Breast epithelium (tissue), 3 donors: ENCODE measurements around the gene CPHXL2.

Experiments
- CTCF ChIP-seq, 3 donors: fragments of 450-650 bp; IDR thresholded peaks; one replicate each; pipeline ENCODE4 v1.5.1; 2016 to 2017; ENCODE audit warnings: antibody characterized with exemption in 3 of 3, mild to moderate bottlenecking in 3 of 3, moderate library complexity in 3 of 3
- POLR2A ChIP-seq: fragments of 450-650 bp; IDR thresholded peaks from one replicate; pipeline ENCODE4 v1.6.1; 2016; ENCODE audit warnings: antibody characterized with exemption, mild to moderate bottlenecking, moderate library complexity
- POLR2AphosphoS5 ChIP-seq, 3 donors: sonication (generic); formaldehyde crosslinking; IDR thresholded peaks; one replicate each; pipeline ENCODE4 v1.6.1; 2017; ENCODE audit warnings: antibody characterized with exemption in 3 of 3

GRCh38 chr16:75626806-75627205 is 50.0 kb downstream of the CPHXL2 start:
- TF ChIP-seq POLR2AphosphoS5 (IDR thresholded peaks at IDR 0.05) (no peak), CTCF (IDR thresholded peaks at IDR 0.05) (no peak), POLR2A (no peak)
